HepG2 (cell line): ENCODE data around the gene ADI1. TPM values are rescaled to one million over a fixed set of nuclear protein-coding genes. Genes with fewer than 3 reads are reported as not detected.

Experiments used
- CBFB ChIP-seq: sonication (generic); formaldehyde crosslinking; IDR thresholded peaks from 2 replicates; pipeline ENCODE4 v1.4.0; 2020; ENCODE audit warnings: missing genetic modification reagents
- CTCF ChIP-seq: sonication (generic); formaldehyde crosslinking; IDR thresholded peaks from 2 replicates; pipeline ENCODE4 v1.5.0; 2020; ENCODE audit warnings: mild to moderate bottlenecking, missing genetic modification reagents, moderate library complexity
- IRX3 ChIP-seq: sonication (generic); formaldehyde crosslinking; IDR thresholded peaks from 2 replicates; pipeline ENCODE4 v1.8.1; 2023; ENCODE audit warnings: mild to moderate bottlenecking, low read depth, missing genetic modification reagents, borderline replicate concordance
- MEIS2 ChIP-seq: sonication (generic); formaldehyde crosslinking; IDR thresholded peaks from 2 replicates; pipeline ENCODE4 v1.9.0; 2021; ENCODE audit warnings: mild to moderate bottlenecking, missing genetic modification reagents
- NFE2 ChIP-seq: sonication (generic); formaldehyde crosslinking; IDR thresholded peaks from 2 replicates; pipeline ENCODE4 v1.4.0; 2020; ENCODE audit warnings: missing genetic modification reagents
- POLR2G ChIP-seq: fragments of 200-400 bp; formaldehyde crosslinking; IDR thresholded peaks from 2 replicates; pipeline ENCODE4 v1.6.1; 2018; ENCODE audit warnings: mild to moderate bottlenecking, low read depth, low read length, moderate library complexity
- SAP130 ChIP-seq: IDR thresholded peaks from 2 replicates; pipeline ENCODE4 v1.6.1; 2016; ENCODE audit warnings: low read depth
- SIX1 ChIP-seq: sonication (generic); formaldehyde crosslinking; IDR thresholded peaks from 2 replicates; pipeline ENCODE4 v1.4.0; 2020; ENCODE audit warnings: missing genetic modification reagents, borderline replicate concordance
- TERF1 ChIP-seq: sonication (generic); formaldehyde crosslinking; IDR thresholded peaks from 2 replicates; pipeline ENCODE4 v1.8.0; 2022; ENCODE audit warnings: mild to moderate bottlenecking, missing genetic modification reagents, moderate library complexity
- TSC22D2 ChIP-seq: sonication (generic); formaldehyde crosslinking; IDR thresholded peaks from 2 replicates; pipeline ENCODE4 v1.5.1; 2020; ENCODE audit warnings: missing genetic modification reagents, mild to moderate bottlenecking, borderline replicate concordance
- U2AF1 ChIP-seq: fragments of 200-400 bp; formaldehyde crosslinking; optimal IDR thresholded peaks from 2 replicates; pipeline ENCODE3; 2017; ENCODE audit warnings: mild to moderate bottlenecking, low read depth, low read length
- ZNF205 ChIP-seq: IDR thresholded peaks from 2 replicates; pipeline ENCODE4 v1.6.1; 2018; ENCODE audit warnings: missing biosample characterization, missing genetic modification reagents
- ZNF451 ChIP-seq: sonication (generic); formaldehyde crosslinking; IDR thresholded peaks from 2 replicates; pipeline ENCODE4 v1.5.0; 2020; ENCODE audit warnings: mild to moderate bottlenecking, missing genetic modification reagents
- ZNF512 ChIP-seq: sonication (generic); formaldehyde crosslinking; IDR thresholded peaks from 2 replicates; pipeline ENCODE4 v1.4.0; 2020; ENCODE audit warnings: mild to moderate bottlenecking, missing genetic modification reagents
- ZNF609 ChIP-seq: sonication (generic); formaldehyde crosslinking; IDR thresholded peaks from 2 replicates; pipeline ENCODE4 v1.4.0; 2020; ENCODE audit warnings: mild to moderate bottlenecking, missing genetic modification reagents, borderline replicate concordance
- polyA plus RNA-seq, 8 experiments: library from polyadenylated mRNA; depleted of rRNA in 3 of 8; stranded (reverse) in 7 of 8; unstranded in 1 of 8; fragments of >200 nt; fragmentation: Illumina TruSeq in 4 of 8; extraction: Trizol in 4 of 8; gene quantifications; 2 replicates each; pipeline versions ENCODE4 v1.2.1 to v1.2.3, GENCODE V29; 2011 to 2016; ENCODE audit warnings: low read depth in 4 of 8, missing spikeins in 1 of 8, mixed read lengths in 1 of 8; ENCODE audit not compliant: insufficient read depth in 1 of 8
- total RNA-seq, 5 experiments: library from RNA; depleted of rRNA; stranded (reverse); fragments of >200 nt; fragmentation: Illumina TruSeq; extraction: Trizol; gene quantifications; 2 replicates each; pipeline ENCODE4 v1.2.3, GENCODE V29; 2016; ENCODE audit warnings: low read depth in 1 of 5

The ADI1 gene
- total and polyA plus RNA-seq, 2 of the 13 experiments (the other 11 are each of a cell fraction or from before 2014, with no cell fraction given), result 28.7 to 123 TPM

GRCh38 chr2:3519255-3520205 lies at the start of gene ADI1 (continued):
- TF ChIP-seq ZNF512 (peak; percentile 89; the same call in 1 of the 2 replicates), SIX1 (CRISPR knock-in tag) (no peak; the same call in 1 of the 2 replicates), ZNF205 (CRISPR knock-in tag) (peak; percentile 95), MEIS2 (peak; percentile 64), NFE2 (CRISPR knock-in tag) (no peak), CBFB (CRISPR knock-in tag) (0 out of 2 replicates have a peak, but pooled peaks have one; percentile 44), U2AF1 (no peak), CTCF (peak; percentile 1; the same call in 1 of the 2 replicates), IRX3 (CRISPR knock-in tag) (peak; percentile 96), TSC22D2 (CRISPR knock-in tag) (peak; percentile 80), POLR2G (peak; percentile 94), TERF1 (CRISPR knock-in tag) (no peak), SAP130 (peak; percentile 89), ZNF609 (no peak; the same call in 1 of the 2 replicates), ZNF451 (CRISPR knock-in tag) (no peak)
